Parietal lobe (tissue), 1 donor: ENCODE measurements around the gene ACSBG1. TPM values are rescaled to one million over a fixed set of nuclear protein-coding genes. Genes with fewer than 3 reads are reported as not detected.

Experiments
- total RNA-seq: library from RNA; depleted of rRNA; stranded (reverse); fragments of >200 nt; gene quantifications from one replicate; pipeline ENCODE4 v1.2.3, GENCODE V29; 2014

ACSBG1 gene, protein sequence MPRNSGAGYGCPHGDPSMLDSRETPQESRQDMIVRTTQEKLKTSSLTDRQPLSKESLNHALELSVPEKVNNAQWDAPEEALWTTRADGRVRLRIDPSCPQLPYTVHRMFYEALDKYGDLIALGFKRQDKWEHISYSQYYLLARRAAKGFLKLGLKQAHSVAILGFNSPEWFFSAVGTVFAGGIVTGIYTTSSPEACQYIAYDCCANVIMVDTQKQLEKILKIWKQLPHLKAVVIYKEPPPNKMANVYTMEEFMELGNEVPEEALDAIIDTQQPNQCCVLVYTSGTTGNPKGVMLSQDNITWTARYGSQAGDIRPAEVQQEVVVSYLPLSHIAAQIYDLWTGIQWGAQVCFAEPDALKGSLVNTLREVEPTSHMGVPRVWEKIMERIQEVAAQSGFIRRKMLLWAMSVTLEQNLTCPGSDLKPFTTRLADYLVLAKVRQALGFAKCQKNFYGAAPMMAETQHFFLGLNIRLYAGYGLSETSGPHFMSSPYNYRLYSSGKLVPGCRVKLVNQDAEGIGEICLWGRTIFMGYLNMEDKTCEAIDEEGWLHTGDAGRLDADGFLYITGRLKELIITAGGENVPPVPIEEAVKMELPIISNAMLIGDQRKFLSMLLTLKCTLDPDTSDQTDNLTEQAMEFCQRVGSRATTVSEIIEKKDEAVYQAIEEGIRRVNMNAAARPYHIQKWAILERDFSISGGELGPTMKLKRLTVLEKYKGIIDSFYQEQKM
- total RNA-seq, result 4.1 TPM

GRCh38 chr15:78234515-78235040 lies at the start of gene ACSBG1:
TSS of gene ACSBG1 (minus strand) at chr15:78234565. CDS start at chr15:78234501, 64 bp downstream.

DNA sequence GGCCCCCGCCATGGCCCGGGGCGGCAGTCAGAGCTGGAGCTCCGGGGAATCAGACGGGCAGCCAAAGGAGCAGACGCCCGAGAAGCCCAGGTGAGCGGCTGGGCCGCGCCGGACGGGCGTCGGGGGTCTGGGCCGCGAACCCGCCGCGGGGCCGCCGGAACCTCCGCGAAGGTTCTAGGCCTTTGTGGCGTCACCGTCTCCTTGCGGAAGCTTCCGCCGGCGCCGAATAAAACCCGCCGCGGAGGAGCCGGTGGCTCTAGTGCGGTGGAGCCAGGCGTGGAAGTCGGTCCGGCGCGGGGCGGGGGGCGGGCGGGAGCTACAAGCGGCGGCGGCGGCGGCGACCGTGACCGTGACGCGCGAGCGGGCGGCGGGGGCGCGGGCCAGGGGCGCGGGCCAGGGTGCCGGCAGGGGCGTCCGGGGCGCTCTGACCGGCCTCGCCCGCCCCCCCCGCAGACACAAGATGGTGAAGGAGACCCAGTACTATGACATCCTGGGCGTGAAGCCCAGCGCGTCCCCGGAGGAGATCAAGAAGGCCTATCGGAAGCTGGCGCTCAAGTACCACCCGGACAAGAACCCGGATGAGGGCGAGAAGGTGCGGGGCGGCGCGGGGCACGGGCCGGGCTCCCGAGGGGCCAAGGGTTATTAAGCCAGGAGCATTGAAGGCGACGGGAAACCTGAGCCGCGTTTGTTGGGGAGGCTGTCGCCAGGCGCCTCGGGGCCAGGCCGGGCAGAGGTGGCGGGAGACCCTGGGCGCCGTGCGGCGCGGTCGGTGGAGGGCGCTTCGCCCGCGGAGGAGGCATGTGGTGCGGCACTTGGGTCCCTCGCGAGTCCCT lies 30.2 kb upstream of the ACSBG1 start, which contains the start of gene DNAJA4:
DNAJA4 (plus strand) TSS at position 259 of the 833 bp plus-strand sequence; CDS start at position 461, 202 bp downstream.

GRCh38 chr15:78149068-78149804 lies 85.1 kb downstream of the ACSBG1 start, which contains the start of gene IDH3A:
TSS of gene IDH3A (plus strand) at chr15:78149362. CDS start at chr15:78149404, 42 bp downstream.

GRCh38 chr15:78131295-78132061 lies 102.9 kb downstream of the ACSBG1 start, which contains the start of gene CIB2:
TSS of gene CIB2 (minus strand) at chr15:78131445. CDS start at chr15:78131215, 230 bp downstream.

Other genes with a start within 250 kb of the ACSBG1 start
- gene TBC1D2B, start 156.9 kb downstream of the ACSBG1 start, total RNA-seq, result 22.8 TPM
- not detected for gene SH2D7, start 142.0 kb downstream of the ACSBG1 start, total RNA-seq
- gene CIB2, start 103.1 kb downstream of the ACSBG1 start, total RNA-seq, result 18.8 TPM
- gene IDH3A, start 85.2 kb downstream of the ACSBG1 start, total RNA-seq, result 45.4 TPM
- 50.1 TPM for gene DNAJA4, start 30.0 kb upstream of the ACSBG1 start, total RNA-seq
- gene SKIC8, start 65.0 kb upstream of the ACSBG1 start, total RNA-seq, result 79.5 TPM
- 5.3 TPM for gene CRABP1, start 105.8 kb upstream of the ACSBG1 start, total RNA-seq
- gene IREB2, start 203.7 kb upstream of the ACSBG1 start, total RNA-seq, result 92.6 TPM